Tibial nerve (tissue), 3 donors: ENCODE results near the gene AFAP1L2.

ENCODE experiments used
- POLR2A ChIP-seq, 2 donors: fragments of 450-650 bp; IDR thresholded peaks; one replicate each; pipeline ENCODE4 v1.6.1; 2017; ENCODE audit warnings: antibody characterized with exemption in 2 of 2, mild to moderate bottlenecking in 2 of 2, moderate library complexity in 2 of 2
- TF ChIP-seq, protein P1 (sequence below), 5 experiments: fragments of 200-600 bp in 3 of 5; fragments of 450-650 bp in 2 of 5; sonication (generic) in 3 of 5; IDR thresholded peaks; one replicate each; pipeline ENCODE4 v1.5.1; 2016 to 2019; ENCODE audit warnings: antibody characterized with exemption in 5 of 5, mild to moderate bottlenecking in 3 of 5, moderate library complexity in 2 of 5

DNA sequence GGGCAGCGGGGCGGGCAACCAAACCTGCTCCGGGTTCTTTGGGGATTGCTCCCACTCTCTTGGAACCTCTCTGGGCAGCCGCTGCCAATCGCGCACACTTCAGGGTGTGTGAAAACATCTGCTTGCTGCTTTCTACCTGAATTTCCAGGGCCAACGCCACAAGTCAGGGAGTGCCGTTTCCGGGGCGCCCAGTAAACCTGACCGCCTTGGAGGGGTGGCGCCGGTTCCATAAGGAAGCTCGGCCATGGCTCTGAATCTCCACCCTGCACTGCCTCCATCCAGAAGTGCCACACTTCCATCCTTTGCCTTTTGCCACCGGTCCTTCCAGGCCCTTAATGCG, 679 bp upstream of the AFAP1L2 start:
- TF ChIP-seq POLR2A (IDR thresholded peaks at IDR 0.05) = no peak
- TF ChIP-seq, protein P1, sequence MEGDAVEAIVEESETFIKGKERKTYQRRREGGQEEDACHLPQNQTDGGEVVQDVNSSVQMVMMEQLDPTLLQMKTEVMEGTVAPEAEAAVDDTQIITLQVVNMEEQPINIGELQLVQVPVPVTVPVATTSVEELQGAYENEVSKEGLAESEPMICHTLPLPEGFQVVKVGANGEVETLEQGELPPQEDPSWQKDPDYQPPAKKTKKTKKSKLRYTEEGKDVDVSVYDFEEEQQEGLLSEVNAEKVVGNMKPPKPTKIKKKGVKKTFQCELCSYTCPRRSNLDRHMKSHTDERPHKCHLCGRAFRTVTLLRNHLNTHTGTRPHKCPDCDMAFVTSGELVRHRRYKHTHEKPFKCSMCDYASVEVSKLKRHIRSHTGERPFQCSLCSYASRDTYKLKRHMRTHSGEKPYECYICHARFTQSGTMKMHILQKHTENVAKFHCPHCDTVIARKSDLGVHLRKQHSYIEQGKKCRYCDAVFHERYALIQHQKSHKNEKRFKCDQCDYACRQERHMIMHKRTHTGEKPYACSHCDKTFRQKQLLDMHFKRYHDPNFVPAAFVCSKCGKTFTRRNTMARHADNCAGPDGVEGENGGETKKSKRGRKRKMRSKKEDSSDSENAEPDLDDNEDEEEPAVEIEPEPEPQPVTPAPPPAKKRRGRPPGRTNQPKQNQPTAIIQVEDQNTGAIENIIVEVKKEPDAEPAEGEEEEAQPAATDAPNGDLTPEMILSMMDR (IDR thresholded peaks at IDR 0.05) = no peak
